NCI-H2196 treated with DMSO at 0.1 percent for 48 hours (cell line): Measurements from ENCODE around the gene S100A2.
"Not testable (repeated sequence)": the region's sequence is repeated elsewhere in the genome, so short reads cannot be mapped to it uniquely, and the experiment has no call there.

Experiments used
- DNase-seq: peaks from one replicate; lab custom pipeline; 2025; ENCODE audit not compliant: unreplicated experiment; lab: John Stamatoyannopoulos, UW

Gene S100A2

DNA sequence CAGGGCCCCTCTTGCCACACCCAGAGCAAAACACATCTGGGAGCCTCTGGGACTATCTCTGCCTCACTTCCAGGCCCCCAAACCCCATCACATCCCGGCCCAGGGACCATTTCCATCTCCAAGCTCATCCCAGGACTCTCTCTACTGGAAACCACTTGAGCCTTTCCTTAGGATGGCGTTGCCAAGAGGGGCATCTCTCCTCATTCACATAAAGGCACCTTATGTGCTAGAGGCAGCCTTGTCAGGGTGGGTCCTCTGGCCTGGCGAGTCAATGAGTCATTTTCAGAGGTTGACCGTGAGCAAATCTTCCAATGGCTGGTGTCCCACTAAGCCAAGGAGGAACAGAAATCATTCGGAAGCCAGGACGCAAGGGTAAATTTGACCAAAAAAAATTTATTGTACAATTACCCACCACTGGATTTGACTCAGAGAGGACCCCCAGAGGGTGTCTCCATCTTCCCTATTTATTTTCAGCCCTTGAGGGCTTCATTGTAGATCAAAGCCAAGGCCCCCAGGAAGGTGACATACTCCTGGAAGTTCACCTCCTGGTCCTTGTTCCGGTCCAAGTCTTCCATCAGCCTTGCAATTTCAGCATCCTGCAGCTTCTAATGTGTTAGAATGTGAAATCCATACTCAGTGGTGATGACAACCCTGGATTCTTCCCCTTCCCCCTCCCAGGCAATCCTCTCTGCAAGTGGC lies 31.3 kb downstream of the S100A2 start:
- no peak for DNase-seq

DNA sequence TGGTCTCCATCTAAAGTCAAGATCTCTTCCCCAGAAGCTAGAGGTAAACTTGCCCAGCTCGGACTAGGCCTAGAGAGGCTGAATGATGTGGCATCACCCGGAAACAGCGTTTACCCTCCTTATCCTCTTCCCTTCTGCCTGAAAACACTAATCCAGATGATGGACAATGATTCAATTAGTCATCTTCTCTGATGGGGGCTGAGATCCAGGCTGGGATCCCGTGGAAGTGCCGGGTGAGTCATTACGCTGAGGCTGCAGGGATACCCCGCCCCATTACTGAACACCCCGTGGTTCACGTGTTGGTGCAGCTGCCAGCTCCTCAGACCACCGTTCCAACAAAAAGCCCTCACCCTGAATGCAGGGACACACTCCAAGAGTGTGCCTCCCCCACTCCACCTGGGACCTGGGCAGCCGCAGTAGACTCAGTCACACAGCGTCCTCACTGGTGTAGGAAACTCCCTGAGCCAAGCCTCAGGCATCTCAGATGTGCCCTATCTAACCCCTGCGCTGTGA lies 31.9 kb downstream of the S100A2 start:
- no peak for DNase-seq

DNA sequence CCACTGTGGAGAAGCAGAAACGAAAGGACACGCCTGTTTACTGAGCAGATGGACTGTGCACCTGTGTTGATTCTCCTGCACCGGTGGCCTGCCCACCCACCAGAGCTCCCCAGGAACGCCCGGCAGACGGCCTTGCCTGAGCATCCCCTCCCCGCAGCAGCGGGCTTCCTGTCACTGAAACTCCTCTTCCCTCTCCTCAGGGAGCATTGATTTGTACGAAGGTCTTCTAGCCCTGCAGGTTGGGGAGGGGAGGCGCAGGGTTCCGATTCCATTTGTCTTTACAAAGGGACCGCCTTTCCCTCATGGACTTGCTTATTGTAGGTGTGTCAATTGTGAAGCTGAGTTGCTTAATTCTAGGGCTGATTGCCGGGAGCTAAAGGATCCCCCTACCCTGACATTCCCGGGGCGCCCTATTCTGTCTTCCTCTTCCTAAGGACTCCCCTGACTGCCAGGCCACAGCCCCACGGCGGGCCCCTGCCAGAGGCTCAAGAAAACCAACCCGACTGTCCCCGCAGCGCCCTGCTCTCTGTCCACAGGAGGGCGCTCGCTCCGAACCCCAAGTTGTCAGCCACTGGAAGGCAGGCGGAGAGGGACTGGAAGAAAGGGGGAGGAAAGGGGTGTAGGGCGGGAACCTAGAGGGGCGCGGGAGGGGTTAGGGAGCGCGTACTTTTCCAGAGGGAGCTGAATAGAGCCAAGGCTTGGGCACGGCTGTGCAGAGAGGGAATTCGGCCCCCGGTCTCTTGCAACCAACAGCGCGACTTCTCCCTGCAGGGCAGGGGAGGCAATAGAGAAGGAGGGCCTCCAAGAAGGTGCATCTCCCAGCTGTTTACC lies 32.7 kb downstream of the S100A2 start:
- DNase-seq: peak; percentile 70

- no peak for DNase-seq
These were observed 33.5 kb downstream of the S100A2 start for GRCh38 chr1:153532181-153532580.

GRCh38 chr1:153531638-153532037 lies 34.0 kb downstream of the S100A2 start:
- no peak for DNase-seq

GRCh38 chr1:153527683-153528040 lies 38.0 kb downstream of the S100A2 start:
- DNase-seq: no peak

DNA sequence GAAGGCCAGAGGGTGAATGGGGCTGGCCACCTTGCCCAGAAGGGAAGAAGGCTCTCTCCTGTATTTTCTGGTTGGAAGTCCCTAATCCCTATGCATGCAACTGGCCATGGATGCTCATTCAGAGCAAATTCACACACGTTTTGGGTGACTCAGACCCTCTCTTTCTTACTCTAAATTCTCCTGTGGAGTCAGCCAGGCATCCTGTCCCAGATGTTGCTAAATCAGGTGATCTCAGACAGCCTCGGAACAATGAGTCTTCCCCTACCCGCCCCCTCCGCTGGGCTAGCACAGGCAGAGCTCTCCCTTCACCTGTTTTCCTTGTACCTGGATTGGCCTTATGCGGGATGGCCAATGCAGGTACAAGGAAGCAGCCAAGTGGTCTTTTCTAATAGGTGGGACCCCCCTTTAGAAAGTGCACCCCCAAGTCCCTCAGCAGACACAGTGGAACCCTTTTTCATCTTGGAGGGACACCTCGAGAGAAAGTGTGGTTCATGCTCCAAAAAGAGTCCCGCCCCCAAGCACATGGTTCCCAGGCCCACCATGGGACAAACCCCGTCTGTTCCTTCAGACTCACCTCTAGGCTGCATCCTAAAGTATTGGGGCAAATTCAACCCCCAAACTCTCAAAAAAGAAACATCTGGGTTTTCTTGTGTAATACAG lies 38.5 kb downstream of the S100A2 start:
- DNase-seq: no peak

- DNase-seq: peak; percentile 32
These were observed 39.5 kb downstream of the S100A2 start for GRCh38 chr1:153526132-153526543.

DNA sequence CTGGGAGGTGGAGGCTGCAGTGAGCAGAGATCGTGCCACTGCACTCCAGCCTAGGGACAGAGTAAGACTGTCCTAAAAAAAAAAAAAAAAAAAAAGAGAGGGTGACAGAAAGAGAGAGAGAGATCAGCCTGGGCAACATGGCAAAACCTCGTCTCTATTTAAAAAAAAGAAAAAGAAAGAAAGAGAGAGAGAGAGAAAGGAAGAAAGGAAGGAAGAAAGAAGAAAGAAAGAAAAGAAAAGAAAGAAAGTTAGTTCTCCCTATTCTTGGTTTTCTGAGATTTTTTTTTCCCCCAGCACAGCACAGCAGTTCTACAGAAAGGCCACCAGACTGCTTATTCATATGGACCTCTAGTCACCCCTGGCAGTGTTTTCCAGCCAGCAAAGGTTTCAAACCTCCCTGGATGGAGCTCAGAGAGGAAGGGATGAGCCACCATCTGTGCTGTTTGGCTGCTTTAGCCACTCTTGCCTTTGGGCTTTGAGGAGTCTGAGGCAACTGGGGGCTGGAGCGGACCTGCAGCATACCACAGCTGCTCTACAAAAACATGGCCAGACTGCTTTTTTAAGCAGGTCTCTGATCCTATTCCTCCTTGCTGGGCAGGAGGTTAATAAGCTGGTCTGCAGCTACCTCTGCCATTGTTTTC lies 40.4 kb downstream of the S100A2 start:
- DNase-seq: no peak

DNA sequence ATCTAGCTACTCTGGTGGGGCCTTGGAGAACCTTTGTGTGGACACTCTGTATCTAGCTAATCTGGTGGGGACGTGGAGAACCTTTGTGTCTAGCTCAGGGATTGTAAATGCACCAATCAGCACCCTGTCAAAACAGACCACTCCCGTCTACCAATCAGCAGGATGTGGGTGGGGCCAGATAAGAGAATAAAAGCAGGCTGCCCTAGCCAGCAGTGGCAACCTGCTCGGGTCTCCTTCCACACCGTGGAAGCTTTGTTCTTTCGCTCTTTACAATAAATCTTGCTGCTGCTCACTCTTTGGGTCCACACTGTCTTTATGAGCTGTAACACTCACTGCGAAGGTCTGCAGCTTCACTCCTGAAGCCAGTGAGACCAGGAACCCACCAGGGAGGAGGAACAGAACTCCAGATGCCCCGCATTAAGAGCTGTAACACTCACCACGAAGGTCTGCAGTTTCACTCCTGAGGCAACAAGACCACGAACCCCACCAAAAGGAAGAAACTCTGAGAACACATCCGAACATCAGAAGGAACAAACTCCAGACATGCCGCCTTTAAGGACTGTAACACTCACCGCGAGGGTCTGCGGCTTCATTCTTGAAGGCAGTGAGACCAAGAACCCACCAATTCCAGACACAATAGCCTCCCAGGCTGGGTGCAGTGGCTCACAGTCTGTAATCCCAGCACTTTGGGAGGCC lies 43.1 kb downstream of the S100A2 start:
- not testable (repeated sequence) for DNase-seq

- not testable (repeated sequence) for DNase-seq
These were observed 43.8 kb downstream of the S100A2 start for GRCh38 chr1:153521808-153522207.

DNA sequence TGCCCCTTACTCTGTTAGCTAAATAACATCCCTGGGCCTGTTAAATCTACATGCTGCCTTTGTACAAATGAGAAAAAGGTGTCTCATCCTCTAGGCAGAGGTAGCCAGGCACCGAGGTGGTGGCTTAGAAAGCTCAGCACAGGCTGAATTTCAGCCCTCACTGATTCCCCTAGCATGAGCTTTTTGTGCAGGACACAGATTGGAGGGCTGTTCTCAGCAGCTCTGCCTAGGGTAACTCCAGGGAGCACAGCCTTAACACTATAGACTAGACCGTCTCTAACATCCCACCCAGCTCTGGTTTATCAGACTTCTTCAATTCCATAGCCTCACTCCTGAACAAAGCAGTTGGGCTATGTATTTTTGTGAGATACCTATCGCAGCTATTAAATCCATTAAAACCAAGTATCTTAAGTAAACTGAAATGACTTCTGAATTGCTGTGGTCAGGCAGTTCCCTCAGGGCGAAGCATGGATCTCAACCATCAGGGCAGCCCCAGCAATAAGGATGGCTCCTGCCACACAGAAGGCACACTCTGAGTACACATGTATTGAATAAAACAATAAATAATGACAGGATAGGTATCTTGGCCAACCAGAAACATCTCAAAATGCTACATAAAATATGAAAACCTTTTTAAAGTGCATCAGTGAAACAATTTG lies 44.7 kb downstream of the S100A2 start:
- no peak for DNase-seq

DNA sequence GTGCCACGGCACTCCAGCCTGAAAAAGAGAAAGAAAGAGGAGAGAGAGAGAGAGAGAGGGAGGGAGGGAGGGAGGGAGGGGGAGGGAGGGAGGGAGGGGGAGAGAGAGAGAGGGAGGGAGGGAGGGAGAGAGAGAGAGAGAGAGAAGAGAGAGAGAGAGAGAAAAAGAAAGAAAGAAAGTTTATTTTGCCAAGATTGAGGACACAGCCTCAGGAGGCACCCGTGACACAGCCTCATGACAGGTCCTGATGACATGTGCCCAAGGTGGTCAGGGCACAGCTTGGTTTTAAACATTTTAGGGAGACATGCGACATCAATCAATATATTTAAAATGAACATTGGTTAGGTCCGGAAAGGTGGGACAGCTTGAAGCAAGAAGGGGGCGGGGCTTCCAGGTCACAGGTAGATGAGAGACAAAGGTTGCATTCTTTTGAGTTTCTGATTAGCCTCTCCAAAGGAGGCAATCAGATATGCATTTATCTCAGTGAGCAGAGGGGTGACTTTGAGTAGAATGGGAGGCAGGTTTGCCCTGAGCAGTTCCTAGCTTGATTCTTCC lies 45.4 kb downstream of the S100A2 start:
- DNase-seq: not testable (repeated sequence)

DNA sequence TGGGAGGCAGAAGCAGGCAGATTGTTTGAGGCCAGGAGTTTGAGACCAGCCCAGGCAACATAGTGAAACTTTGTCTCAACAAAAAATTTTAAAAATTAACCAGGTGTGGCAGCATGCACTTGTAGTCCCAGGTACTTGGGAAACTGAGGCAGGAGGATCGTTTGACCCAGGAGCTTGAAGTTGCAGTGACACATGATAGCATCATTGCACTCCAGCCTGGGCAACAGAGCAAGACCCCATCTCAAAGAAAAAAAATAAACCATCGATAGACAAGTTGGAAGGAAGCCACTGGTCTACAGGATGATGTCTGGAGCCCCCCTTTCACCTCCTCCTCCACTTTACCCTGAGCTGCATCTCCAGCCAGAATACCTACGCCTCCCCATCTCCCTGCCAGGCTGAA lies 46.4 kb downstream of the S100A2 start:
- no peak for DNase-seq

DNA sequence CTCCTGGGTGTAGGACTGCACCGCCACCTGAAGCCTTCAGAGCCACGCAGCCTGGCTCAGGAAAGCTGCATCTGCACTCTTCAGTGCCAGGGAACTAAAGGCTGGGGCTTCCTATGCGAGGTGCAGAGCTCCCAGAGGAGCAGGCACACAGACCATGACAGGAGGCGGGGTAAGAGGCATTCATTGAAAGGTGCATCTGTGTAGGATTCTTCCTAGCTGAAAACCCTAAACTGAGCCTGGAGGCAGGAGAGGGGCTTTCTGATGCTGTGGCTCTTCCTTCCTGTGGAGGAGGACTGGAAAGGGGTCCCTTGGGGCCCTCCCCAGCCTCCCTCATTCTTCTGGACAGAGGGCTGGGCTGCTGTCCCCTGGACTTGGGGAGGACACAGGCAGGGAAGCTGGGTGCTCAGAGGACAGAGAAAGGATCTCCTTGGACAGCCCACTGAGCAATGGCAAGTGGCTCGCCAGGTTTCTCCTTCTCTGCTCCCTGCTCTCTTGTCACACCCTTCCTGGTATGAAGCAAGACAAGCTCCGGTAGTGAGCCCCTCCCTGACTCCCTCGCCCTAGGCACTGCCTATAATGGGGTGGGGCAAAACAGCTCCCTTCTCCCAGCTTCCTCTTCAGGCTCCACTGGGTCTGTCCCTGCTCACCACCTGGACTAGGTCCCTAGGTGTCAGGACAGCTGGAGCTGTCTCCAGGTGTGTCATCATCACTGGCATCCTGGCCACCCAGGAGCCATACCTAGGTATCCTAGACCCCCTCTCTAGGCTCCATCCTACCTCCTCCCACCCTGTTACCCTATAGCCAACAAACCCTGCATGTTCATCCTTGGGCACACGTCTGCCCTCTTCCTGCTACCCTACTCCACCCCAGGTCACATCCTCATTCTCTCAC lies 49.9 kb downstream of the S100A2 start:
- peak; percentile 47 for DNase-seq

DNA sequence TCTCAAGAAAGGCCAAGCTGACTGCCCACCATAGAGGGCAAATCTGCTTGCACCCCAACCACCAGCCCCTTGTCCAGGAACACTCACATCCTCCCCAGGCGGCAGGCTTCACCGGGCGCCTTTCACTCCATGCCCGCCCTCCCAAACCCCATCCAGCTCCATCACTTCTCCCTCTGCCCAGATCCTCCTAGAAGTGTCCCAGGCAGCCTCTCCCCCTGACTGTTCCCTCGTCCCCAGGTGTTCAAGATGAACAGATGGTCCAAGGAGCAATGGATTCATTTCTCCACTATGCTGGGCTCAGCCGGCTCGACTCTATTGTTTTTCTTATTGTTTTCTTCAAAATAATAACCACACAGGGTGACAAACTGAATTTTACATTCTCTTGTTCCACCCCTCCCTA lies 52.0 kb downstream of the S100A2 start:
- DNase-seq: no peak

DNA sequence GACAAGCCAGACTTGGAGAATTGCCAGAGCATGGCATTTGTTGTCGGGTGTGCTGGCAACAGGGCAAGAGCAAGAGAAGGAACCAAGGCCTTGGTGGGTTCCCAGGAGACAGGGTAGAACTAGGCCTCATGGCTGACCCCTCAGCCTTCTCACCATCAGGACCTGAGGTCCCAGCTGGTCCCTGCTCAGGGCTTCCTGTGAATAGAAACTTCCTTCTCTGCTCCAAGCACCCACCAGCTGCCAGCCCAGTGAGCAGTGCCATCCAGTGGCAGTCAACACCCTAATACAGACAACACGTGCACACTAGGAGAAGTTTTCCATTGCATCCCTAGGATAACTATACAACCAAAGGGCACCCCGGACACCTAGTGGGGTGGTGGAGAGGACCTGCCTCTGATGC lies 52.6 kb downstream of the S100A2 start:
- no peak for DNase-seq
